GM13976 (cell line): ENCODE results near the gene MAGEA9.

ENCODE experiments used
- DNase-seq: peaks from one replicate; pipeline ENCODE4 v3.0.0; 2012; ENCODE audit warnings: low spot score
- in situ Hi-C: fragments of 300-500 bp; cut with MboI; formaldehyde crosslinking; loops from one replicate; pipeline ENCODE4 v1.12.0; 2022; ENCODE audit warnings: low sequenced_read_pairs, mixed read lengths, inconsistent platforms; ENCODE audit not compliant: unreplicated experiment
- TF ChIP-seq, protein P1 (sequence below): IDR thresholded peaks from 2 replicates; pipeline ENCODE4 v1.5.1; 2012; ENCODE audit warnings: borderline replicate concordance, mild to moderate bottlenecking; ENCODE audit not compliant: insufficient read depth; ENCODE audit errors: extremely low read depth, missing control alignments, control extremely low read depth

The MAGEA9 gene

GRCh38 chrX:149804102-149804501 lies 22.4 kb downstream of the MAGEA9 start:
- in situ Hi-C loops, result loop anchor here (25.0 kb wide), 1 partner anchor 167 kb away; the partner anchor contains the start of gene TMEM185A
- TF ChIP-seq, protein P1, sequence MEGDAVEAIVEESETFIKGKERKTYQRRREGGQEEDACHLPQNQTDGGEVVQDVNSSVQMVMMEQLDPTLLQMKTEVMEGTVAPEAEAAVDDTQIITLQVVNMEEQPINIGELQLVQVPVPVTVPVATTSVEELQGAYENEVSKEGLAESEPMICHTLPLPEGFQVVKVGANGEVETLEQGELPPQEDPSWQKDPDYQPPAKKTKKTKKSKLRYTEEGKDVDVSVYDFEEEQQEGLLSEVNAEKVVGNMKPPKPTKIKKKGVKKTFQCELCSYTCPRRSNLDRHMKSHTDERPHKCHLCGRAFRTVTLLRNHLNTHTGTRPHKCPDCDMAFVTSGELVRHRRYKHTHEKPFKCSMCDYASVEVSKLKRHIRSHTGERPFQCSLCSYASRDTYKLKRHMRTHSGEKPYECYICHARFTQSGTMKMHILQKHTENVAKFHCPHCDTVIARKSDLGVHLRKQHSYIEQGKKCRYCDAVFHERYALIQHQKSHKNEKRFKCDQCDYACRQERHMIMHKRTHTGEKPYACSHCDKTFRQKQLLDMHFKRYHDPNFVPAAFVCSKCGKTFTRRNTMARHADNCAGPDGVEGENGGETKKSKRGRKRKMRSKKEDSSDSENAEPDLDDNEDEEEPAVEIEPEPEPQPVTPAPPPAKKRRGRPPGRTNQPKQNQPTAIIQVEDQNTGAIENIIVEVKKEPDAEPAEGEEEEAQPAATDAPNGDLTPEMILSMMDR, result no peak
- DNase-seq, result no peak

DNA sequence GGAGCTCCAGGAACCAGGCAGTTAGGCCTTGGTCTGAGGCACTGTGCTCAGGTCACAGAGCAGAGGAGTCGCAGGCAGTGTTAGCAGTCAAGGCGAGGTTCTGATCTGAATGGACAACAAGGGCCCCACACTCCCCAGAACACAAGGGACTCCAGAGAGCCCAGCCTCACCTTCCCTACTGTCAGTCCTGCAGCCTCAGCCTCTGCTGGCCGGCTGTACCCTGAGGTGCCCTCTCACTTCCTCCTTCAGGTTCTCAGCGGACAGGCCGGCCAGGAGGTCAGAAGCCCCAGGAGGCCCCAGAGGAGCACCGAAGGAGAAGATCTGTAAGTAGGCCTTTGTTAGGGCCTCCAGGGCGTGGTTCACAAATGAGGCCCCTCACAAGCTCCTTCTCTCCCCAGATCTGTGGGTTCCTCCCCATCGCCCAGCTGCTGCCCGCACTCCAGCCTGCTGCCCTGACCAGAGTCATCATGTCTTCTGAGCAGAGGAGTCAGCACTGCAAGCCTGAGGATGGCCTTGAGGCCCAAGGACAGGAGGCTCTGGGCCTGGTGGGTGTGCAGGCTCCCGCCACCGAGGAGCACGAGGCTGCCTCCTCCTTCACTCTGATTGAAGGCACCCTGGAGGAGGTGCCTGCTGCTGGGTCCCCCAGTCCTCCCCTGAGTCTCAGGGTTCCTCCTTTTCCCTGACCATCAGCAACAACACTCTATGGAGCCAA lies 26.2 kb downstream of the MAGEA9 start:
- no peak for DNase-seq
- in situ Hi-C loops, result loop anchor here (25.0 kb wide), 1 partner anchor 171 kb away; the partner anchor contains the start of gene TMEM185A
- TF ChIP-seq, protein P1, result no peak

- TF ChIP-seq, protein P1, result no peak
- in situ Hi-C loops, result loop anchor here (25.0 kb wide), 1 partner anchor 181 kb away; the partner anchor contains the start of gene TMEM185A
- no peak for DNase-seq
These were observed 36.9 kb downstream of the MAGEA9 start for GRCh38 chrX:149818652-149819051.

GRCh38 chrX:149819371-149819770 lies 37.6 kb downstream of the MAGEA9 start:
- no peak for DNase-seq
- in situ Hi-C loops, result loop anchor here (25.0 kb wide), 1 partner anchor 182 kb away; the partner anchor contains the start of gene TMEM185A
- TF ChIP-seq, protein P1, result no peak

GRCh38 chrX:149825424-149825823 lies 43.7 kb downstream of the MAGEA9 start:
- TF ChIP-seq, protein P1, result no peak
- in situ Hi-C loops, result no loop called here
- no peak for DNase-seq

GRCh38 chrX:149827254-149827653 lies 45.5 kb downstream of the MAGEA9 start:
- in situ Hi-C loops, result no loop called here
- TF ChIP-seq, protein P1, result no peak
- DNase-seq, result no peak

GRCh38 chrX:149829751-149830191 lies 48.0 kb downstream of the MAGEA9 start:
- in situ Hi-C loops, result no loop called here
- DNase-seq, result no peak
- TF ChIP-seq, protein P1, result no peak
